HepG2 (cell line): ENCODE data around the gene EFCAB8. TPM values are rescaled to one million over a fixed set of nuclear protein-coding genes. Genes with fewer than 3 reads are reported as not detected.

Experiments used
- CEBPB ChIP-seq: IDR thresholded peaks from 2 replicates; pipeline ENCODE4 v1.6.1; 2011; ENCODE audit warnings: low read depth, low read length, improper control_type of control experiment, borderline replicate concordance
- DNMT1 ChIP-seq: sonication (generic); formaldehyde crosslinking; IDR thresholded peaks from 2 replicates; pipeline ENCODE4 v1.5.1; 2020; ENCODE audit warnings: mild to moderate bottlenecking, missing genetic modification reagents
- ELF1 ChIP-seq: sonication (generic); formaldehyde crosslinking; IDR thresholded peaks from 2 replicates; pipeline ENCODE4 v1.4.0; 2020; ENCODE audit warnings: missing genetic modification reagents
- FOXO1 ChIP-seq: sonication (generic); formaldehyde crosslinking; IDR thresholded peaks from 2 replicates; pipeline ENCODE4 v1.4.0; 2020; ENCODE audit warnings: missing genetic modification reagents
- GATAD1 ChIP-seq: IDR thresholded peaks from 2 replicates; pipeline ENCODE4 v1.6.1; 2016; ENCODE audit warnings: missing genetic modification reagents, missing compliant biosample characterization
- HDAC6 ChIP-seq: fragments of 200-600 bp; sonication (generic); IDR thresholded peaks from 2 replicates; pipeline ENCODE4 v1.7.0; 2017; ENCODE audit warnings: mild to moderate bottlenecking, antibody characterized with exemption, low read length, low read depth
- IKZF4 ChIP-seq: sonication (generic); formaldehyde crosslinking; IDR thresholded peaks from 2 replicates; pipeline ENCODE4 v1.5.1; 2020; ENCODE audit warnings: borderline replicate concordance, mild to moderate bottlenecking, low read depth, missing genetic modification reagents; ENCODE audit errors: not compliant biosample characterization
- NKX3-1 ChIP-seq: sonication (generic); formaldehyde crosslinking; IDR thresholded peaks from 2 replicates; pipeline ENCODE4 v1.5.0; 2020; ENCODE audit warnings: missing genetic modification reagents
- NONO ChIP-seq, 2 experiments: fragments of 450-650 bp in 1 of 2; sonication (generic) in 1 of 2; formaldehyde crosslinking in 1 of 2; IDR thresholded peaks in 1 of 2; conservative IDR thresholded peaks in 1 of 2; 2 replicates each; pipeline versions ENCODE4 v1.6.1 to v1.8.0; 2017 to 2022; ENCODE audit warnings: mild to moderate bottlenecking in 1 of 2, missing genetic modification reagents in 1 of 2, moderate library complexity in 1 of 2
- SALL2 ChIP-seq: sonication (generic); formaldehyde crosslinking; IDR thresholded peaks from 2 replicates; pipeline ENCODE4 v1.8.1; 2023; ENCODE audit warnings: mild to moderate bottlenecking, missing genetic modification reagents, inconsistent platforms
- TRIM24 ChIP-seq: sonication (generic); formaldehyde crosslinking; IDR thresholded peaks from 2 replicates; pipeline ENCODE4 v1.8.0; 2022; ENCODE audit warnings: mild to moderate bottlenecking, missing genetic modification reagents
- U2AF1 ChIP-seq: fragments of 200-400 bp; formaldehyde crosslinking; optimal IDR thresholded peaks from 2 replicates; pipeline ENCODE3; 2017; ENCODE audit warnings: mild to moderate bottlenecking, low read depth, low read length
- WIZ ChIP-seq: sonication (generic); formaldehyde crosslinking; IDR thresholded peaks from 2 replicates; pipeline ENCODE4 v1.5.1; 2020; ENCODE audit warnings: mild to moderate bottlenecking, missing genetic modification reagents
- ZBTB1 ChIP-seq: sonication (generic); formaldehyde crosslinking; IDR thresholded peaks from 2 replicates; pipeline ENCODE4 v1.4.0; 2020; ENCODE audit warnings: missing genetic modification reagents, borderline replicate concordance
- ZFP41 ChIP-seq: sonication (generic); formaldehyde crosslinking; IDR thresholded peaks from 2 replicates; pipeline ENCODE4 v1.4.0; 2020; ENCODE audit warnings: mild to moderate bottlenecking, missing genetic modification reagents, borderline replicate concordance
- ZNF333 ChIP-seq: sonication (generic); formaldehyde crosslinking; IDR thresholded peaks from 2 replicates; pipeline ENCODE4 v1.4.0; 2020; ENCODE audit warnings: mild to moderate bottlenecking, missing genetic modification reagents, borderline replicate concordance
- ZNF337 ChIP-seq: sonication (generic); formaldehyde crosslinking; IDR thresholded peaks from 2 replicates; pipeline ENCODE4 v1.5.1; 2020; ENCODE audit warnings: missing genetic modification reagents, low read depth, mild to moderate bottlenecking, borderline replicate concordance
- polyA plus RNA-seq, 8 experiments: library from polyadenylated mRNA; depleted of rRNA in 3 of 8; stranded (reverse) in 7 of 8; unstranded in 1 of 8; fragments of >200 nt; fragmentation: Illumina TruSeq in 4 of 8; extraction: Trizol in 4 of 8; gene quantifications; 2 replicates each; pipeline versions ENCODE4 v1.2.1 to v1.2.3, GENCODE V29; 2011 to 2016; ENCODE audit warnings: low read depth in 4 of 8, missing spikeins in 1 of 8, mixed read lengths in 1 of 8; ENCODE audit not compliant: insufficient read depth in 1 of 8
- total RNA-seq, 5 experiments: library from RNA; depleted of rRNA; stranded (reverse); fragments of >200 nt; fragmentation: Illumina TruSeq; extraction: Trizol; gene quantifications; 2 replicates each; pipeline ENCODE4 v1.2.3, GENCODE V29; 2016; ENCODE audit warnings: low read depth in 1 of 5
- TF ChIP-seq, protein P1 (sequence below): sonication (generic); formaldehyde crosslinking; conservative IDR thresholded peaks from 2 replicates; pipeline ENCODE4 v1.4.0; 2020; ENCODE audit warnings: missing genetic modification reagents
- TF ChIP-seq, protein P2 (sequence below): sonication (generic); formaldehyde crosslinking; IDR thresholded peaks from 2 replicates; pipeline ENCODE4 v1.4.0; 2020; ENCODE audit warnings: missing genetic modification reagents
- TF ChIP-seq, protein P3 (sequence below): sonication (generic); formaldehyde crosslinking; IDR thresholded peaks from 2 replicates; pipeline ENCODE4 v1.9.0; 2021; ENCODE audit warnings: missing genetic modification reagents, mild to moderate bottlenecking, borderline replicate concordance
- TF ChIP-seq, protein P4 (sequence below): sonication (generic); formaldehyde crosslinking; IDR thresholded peaks from 2 replicates; pipeline ENCODE4 v1.4.0; 2020; ENCODE audit warnings: mild to moderate bottlenecking, missing genetic modification reagents, borderline replicate concordance

The EFCAB8 gene
- total and polyA plus RNA-seq, 2 of the 13 experiments (the other 11 are each of a cell fraction or from before 2014, with no cell fraction given): 0.15 to 0.22 TPM

DNA sequence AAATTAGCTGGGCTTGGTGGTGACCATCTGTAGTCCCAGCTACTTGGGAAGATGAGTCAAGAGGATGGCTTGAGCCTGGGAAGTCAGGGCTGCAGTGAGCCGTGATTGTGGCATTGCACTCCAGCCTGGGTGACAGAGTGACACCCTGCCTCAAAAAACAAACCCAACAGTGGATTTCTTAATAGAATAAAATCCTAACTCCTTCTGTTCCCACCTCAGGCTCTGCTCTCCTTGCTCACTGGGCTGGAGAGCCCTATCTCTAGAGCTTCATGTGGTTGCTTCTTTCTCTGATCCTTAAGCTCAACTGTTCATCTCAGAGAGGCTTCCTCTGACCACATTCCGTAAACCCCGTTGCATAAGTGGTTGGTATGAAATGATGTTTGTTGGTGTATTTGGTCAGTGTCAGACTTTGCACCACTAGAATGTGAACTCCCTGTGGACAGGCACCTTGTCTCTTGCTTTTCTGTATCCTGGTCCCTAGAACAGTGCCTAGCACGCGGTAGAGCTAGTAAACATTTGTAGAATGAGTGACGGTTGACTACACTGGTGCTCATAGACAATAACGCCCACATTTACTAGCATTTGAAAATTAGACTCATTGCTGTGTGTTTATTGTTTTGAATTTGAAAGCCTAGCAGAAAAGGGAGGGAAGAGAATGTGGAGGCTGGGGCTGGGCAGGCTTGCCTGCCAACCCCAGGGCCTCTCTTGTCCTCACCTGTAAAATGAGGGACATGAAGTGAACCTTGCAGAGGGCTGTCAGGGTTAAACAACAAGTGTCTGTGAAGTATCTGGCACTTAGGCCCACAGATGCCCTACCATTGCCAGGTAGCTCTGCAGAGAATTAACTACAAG, 34.8 kb upstream of the EFCAB8 start (continued):
- TF ChIP-seq U2AF1 (no peak), CEBPB (peak; percentile 83), ZNF333 (CRISPR knock-in tag) (no peak), FOXO1 (CRISPR knock-in tag) (peak; percentile 84), ZNF337 (no peak), SALL2 (CRISPR knock-in tag) (no peak), ZFP41 (CRISPR knock-in tag) (no peak), IKZF4 (CRISPR knock-in tag) (peak; percentile 5), NKX3-1 (CRISPR knock-in tag) (no peak), TRIM24 (CRISPR knock-in tag) (peak; percentile 99), ELF1 (CRISPR knock-in tag) (no peak), NONO (IDR thresholded peaks at IDR 0.05) (no peak), NONO (CRISPR knock-in tag; conservative IDR thresholded peaks at IDR 0.05) (no peak), GATAD1 (CRISPR knock-in tag) (no peak), WIZ (CRISPR knock-in tag) (no peak), HDAC6 (no peak), ZBTB1 (CRISPR knock-in tag) (no peak), DNMT1 (no peak)
- TF ChIP-seq, protein P1, sequence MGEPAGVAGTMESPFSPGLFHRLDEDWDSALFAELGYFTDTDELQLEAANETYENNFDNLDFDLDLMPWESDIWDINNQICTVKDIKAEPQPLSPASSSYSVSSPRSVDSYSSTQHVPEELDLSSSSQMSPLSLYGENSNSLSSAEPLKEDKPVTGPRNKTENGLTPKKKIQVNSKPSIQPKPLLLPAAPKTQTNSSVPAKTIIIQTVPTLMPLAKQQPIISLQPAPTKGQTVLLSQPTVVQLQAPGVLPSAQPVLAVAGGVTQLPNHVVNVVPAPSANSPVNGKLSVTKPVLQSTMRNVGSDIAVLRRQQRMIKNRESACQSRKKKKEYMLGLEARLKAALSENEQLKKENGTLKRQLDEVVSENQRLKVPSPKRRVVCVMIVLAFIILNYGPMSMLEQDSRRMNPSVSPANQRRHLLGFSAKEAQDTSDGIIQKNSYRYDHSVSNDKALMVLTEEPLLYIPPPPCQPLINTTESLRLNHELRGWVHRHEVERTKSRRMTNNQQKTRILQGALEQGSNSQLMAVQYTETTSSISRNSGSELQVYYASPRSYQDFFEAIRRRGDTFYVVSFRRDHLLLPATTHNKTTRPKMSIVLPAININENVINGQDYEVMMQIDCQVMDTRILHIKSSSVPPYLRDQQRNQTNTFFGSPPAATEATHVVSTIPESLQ (CRISPR knock-in tag): no peak
- TF ChIP-seq, protein P2, sequence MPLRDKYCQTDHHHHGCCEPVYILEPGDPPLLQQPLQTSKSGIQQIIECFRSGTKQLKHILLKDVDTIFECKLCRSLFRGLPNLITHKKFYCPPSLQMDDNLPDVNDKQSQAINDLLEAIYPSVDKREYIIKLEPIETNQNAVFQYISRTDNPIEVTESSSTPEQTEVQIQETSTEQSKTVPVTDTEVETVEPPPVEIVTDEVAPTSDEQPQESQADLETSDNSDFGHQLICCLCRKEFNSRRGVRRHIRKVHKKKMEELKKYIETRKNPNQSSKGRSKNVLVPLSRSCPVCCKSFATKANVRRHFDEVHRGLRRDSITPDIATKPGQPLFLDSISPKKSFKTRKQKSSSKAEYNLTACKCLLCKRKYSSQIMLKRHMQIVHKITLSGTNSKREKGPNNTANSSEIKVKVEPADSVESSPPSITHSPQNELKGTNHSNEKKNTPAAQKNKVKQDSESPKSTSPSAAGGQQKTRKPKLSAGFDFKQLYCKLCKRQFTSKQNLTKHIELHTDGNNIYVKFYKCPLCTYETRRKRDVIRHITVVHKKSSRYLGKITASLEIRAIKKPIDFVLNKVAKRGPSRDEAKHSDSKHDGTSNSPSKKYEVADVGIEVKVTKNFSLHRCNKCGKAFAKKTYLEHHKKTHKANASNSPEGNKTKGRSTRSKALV (CRISPR knock-in tag): no peak
- TF ChIP-seq, protein P3, sequence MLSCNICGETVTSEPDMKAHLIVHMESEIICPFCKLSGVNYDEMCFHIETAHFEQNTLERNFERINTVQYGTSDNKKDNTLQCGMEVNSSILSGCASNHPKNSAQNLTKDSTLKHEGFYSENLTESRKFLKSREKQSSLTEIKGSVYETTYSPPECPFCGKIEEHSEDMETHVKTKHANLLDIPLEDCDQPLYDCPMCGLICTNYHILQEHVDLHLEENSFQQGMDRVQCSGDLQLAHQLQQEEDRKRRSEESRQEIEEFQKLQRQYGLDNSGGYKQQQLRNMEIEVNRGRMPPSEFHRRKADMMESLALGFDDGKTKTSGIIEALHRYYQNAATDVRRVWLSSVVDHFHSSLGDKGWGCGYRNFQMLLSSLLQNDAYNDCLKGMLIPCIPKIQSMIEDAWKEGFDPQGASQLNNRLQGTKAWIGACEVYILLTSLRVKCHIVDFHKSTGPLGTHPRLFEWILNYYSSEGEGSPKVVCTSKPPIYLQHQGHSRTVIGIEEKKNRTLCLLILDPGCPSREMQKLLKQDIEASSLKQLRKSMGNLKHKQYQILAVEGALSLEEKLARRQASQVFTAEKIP (CRISPR knock-in tag): no peak
- TF ChIP-seq, protein P4, sequence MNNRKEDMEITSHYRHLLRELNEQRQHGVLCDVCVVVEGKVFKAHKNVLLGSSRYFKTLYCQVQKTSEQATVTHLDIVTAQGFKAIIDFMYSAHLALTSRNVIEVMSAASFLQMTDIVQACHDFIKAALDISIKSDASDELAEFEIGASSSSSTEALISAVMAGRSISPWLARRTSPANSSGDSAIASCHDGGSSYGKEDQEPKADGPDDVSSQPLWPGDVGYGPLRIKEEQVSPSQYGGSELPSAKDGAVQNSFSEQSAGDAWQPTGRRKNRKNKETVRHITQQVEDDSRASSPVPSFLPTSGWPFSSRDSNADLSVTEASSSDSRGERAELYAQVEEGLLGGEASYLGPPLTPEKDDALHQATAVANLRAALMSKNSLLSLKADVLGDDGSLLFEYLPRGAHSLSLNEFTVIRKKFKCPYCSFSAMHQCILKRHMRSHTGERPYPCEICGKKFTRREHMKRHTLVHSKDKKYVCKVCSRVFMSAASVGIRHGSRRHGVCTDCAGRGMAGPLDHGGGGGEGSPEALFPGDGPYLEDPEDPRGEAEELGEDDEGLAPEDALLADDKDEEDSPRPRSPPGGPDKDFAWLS: no peak
